GM19239 (cell line): ENCODE results near the gene GATAD2A.
A peak's percentile ranks its signal among the peaks of the same experiment; 100 is the strongest.
"Not testable (repeated sequence)": the region's sequence is repeated elsewhere in the genome, so short reads cannot be mapped to it uniquely, and the experiment has no call there.

Experiments
- DNase-seq: peaks from one replicate; pipeline ENCODE4 v3.0.0; 2011; ENCODE audit warnings: low spot score; ENCODE audit not compliant: insufficient read length
- FAIRE-seq: peaks from 2 replicates; lab custom pipeline; 2011; peaks lifted over from hg19 to GRCh38; lab: Jason Lieb, UNC

GATAD2A gene

DNA sequence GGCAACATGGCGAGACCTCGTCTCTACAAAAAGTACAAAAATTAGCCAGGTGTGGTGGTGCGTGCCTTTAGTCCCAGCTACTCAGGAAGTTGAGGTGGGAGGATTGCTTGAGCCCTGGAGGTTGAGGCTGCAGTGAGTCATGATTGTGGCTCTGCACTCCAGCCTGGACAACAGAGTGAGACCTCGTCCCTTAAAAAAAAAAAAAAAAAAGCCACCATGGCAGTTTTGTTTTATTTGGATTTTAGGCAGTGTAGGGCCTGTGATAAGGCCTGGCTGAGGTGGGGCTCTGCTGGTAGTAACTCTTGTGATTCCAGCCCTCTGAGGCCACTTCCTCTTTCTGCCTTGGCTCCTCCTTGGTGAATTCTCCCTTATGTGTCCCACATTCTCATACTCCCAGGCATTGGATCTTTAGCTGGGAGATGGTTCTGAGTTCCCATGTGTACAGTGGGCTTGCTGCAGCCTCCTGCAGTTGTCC lies 39.2 kb downstream of the GATAD2A start:
- peak; percentile 64 for FAIRE-seq

DNA sequence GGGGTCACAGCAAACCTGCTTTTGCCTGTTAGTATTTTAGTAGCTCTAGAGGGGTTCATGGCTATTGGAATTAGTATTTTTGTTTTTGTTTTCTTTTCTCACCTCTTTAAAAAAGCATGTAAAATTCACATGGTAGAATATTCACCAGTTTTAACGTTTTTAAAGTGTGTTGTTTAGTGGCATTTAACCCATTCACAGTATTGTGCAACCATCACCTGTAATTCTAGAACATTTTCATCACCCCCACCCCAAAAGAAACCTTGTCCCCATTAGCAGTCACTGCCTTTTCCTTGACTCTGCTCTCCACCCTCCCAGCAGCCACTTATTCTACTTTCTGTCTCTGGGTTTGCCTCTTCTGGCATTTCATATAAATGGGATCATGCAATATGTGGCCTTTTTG lies 39.8 kb downstream of the GATAD2A start:
- DNase-seq: no peak
- FAIRE-seq: no peak

More for the DNA sequence above, 39.2 kb downstream of the GATAD2A start:
- DNase-seq: no peak

DNA sequence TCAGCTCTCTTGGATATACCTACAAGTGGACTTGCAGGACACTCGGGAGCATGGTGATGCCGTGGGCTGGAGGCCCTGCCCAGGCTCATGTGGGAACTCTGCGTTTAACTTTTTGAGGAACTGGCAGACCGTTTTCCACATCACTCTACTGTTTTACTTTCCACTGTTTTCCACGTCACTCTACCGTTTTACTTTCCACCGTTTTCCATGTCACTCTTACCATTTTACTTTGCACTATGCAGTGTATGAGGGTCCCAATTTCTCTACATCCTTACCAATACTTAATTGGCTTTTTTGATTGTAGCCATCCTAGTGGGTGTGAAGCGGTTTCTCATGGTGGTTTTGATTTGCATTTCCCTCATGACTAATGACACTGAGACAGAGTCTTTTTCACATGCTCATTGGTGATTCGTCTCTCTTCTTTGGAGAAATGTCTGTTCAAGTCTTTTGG lies 40.5 kb downstream of the GATAD2A start:
- DNase-seq (no peak), FAIRE-seq (peak; percentile 84)

DNA sequence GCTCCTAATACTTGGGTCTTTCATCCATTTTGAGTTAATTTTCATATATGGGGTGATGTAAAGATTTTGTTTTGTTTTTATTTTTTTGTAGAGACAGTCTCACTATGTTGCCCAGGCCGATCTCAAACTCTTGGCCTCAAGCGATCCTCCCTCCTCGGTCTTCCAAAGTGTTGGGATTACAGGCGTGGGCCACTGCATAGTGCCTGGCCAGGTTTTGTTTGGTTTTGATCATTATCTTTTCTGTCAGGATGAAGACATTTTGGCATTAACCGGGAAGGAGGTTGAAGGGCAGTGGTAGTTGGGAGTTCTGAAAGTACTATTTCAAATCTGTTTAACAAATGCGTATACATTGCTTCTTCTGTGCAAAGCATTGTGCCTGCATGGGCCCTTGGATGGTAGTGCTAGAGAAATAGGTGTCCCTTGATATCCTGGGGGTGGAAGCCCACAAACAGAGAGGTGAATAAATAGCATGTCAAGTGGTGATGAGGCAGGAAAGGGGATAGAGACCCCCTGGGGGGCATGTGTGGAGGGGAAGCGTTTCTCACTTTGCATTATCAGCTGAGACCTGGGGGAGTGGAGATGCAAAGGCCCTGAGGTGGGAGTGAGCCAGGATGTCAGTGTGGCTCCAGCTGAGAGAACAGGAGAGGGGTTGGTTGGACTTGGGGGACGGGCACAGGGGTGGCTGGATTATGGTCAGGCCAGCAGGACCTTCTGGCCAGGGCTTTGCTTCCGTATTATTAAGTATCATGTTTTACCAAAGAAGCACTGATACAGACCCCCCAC lies 41.4 kb downstream of the GATAD2A start:
- FAIRE-seq (no peak), DNase-seq (no peak)

GRCh38 chr19:19447536-19448237 lies 42.2 kb downstream of the GATAD2A start:
- DNase-seq: no peak
- FAIRE-seq: no peak

DNA sequence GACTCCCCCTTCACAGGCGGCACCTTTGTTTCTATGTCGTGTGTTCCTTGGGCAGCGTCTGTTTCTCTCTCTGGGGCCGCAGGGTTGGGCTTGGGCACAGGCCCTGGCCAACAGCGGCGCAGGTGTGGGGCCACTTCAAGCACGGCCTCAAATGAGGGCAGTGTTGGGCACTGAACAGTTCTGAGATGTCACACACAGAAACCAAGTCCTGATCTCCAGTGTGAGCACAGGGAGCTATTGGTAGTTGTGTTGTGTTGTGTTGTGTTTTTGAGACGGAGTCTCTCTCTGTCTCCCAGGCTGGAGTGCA lies 42.7 kb downstream of the GATAD2A start:
- no peak for DNase-seq
- FAIRE-seq: no peak

- DNase-seq (no peak), FAIRE-seq (peak; percentile 84)
Observed at GRCh38 chr19:19451429-19452242, 46.2 kb downstream of the GATAD2A start.

DNA sequence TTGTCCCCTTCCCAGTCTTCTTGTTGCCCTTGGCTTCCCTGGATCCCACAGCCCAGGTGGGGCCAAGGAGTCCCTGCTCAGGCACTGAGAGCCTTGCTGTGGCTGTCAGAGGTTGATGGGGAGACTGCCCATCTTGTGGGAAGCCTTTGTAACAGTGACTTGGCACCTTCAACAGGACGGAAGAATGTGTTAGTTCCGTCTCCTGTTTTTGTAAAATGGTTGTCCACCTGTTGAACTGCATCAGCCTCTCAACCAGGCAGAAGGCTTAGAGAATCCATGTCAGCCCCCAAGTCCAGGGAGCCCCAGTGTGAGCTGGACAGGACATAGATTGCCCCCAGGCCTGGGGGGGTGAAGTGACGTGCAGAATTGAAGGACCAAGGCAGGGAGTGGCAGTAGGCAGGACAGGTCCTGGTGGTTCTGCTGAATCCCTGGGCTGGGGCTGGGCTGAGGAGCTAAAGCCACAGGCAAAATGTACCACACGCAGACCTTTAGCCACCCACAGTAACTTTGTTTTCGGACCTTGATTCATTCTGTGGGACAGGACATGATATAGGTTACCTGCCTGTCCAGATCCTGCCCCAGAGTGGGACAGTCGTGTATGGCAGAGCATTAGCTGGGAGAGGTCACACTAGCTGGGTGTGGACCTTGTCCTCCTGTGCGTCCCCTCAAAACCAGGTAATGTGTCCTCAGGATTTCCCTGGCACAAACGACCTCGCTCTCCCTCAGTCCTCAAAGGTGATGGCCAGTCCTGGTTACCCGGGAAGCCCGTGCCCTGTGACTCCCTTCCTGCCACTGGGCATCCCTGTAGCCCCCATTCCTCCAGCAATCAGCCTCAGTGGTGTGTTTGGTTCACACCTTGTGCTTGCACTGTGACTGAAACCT lies 47.0 kb downstream of the GATAD2A start:
- DNase-seq: no peak
- no peak for FAIRE-seq

- DNase-seq: no peak
- no peak for FAIRE-seq
Observed at GRCh38 chr19:19453125-19453454, 47.6 kb downstream of the GATAD2A start.

DNA sequence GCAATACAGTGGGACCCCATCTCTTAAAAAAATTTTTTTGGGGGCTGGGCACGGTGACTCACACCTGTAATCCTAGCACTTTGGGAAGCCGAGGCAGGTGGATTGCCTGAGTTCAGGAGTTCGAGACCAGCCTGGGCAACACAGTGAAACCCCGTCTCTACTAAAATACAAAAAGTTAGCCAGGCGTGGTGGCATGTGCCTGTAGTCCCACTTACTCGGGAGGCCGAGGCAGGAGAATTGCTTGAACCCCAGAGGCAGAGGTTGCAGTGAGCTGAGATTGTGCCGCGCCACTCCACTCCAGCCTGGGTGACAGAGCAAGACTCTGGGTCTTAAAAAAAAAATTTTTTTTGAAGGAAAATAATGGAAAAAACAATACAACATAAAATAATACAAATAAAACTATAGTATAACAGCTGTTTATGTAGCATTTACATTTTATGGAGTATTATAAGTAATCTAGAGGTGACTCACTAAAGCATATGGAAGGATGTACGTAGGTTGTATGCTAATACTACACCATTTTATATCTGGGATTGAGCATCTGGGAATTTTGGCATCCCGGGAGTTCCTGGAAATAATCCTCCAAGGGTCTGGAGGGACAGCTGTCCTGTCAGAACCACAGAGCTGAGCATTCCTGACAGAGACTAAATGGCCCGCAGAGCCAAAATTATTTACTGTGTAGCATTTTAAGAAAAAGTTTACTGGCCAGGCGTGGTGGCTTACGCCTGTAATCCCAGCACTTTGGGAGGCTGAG lies 49.9 kb downstream of the GATAD2A start:
- FAIRE-seq, DNase-seq: not testable (repeated sequence)

DNA sequence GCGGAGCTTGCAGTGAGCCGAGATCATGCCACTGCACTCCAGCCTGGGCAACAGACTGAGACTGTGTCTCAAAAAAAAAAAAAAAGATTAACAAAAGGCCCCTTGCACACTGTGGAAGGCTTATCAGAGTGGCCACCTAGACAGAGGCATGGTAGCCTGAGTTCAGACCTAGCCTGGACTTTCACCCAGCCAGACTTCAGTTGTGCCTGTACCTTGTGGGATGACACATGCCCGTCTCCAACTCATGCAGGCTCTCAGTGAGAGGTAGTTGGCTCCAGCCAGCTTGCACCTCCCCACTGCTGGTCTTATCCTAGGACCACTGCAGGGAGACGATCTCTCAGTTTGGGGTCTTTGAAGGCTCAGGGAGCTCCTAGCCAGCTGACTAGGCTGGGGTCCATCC lies 52.2 kb downstream of the GATAD2A start:
- FAIRE-seq (no peak), DNase-seq (no peak)

DNA sequence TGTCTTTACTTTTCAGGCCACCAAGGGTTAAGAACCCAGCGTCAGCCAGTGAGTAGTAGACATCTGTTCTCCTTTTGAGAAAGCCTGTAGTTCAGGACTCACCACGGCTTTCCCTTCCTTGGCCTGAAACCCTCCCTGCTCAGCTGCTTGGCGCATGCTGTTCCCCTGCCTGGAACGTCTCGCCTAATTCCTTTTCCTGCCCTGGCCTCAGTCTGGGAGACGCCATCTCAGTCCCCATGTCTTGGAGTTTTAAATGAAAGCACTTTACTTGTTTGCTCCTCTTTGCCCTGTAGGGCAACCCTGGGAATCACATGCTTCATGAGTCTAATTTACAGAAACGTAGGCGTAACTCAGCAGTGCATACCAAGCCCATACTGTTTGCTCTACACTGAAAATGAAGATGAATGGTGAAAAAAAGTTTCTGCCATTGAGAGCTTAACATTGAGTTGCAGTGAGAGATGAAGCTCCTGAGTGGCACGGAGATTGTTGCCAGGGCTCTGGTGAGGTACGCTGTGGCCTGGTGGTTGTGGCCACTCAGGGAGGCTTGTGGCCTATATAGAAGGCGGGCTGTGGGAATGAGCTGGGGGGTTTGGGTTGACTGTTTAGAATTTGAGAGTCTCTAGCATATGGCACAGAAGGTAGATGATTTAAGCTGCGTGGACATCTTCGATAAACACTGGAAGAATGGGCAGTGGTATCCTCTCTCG lies 52.8 kb downstream of the GATAD2A start:
- DNase-seq (no peak), FAIRE-seq (no peak)

DNA sequence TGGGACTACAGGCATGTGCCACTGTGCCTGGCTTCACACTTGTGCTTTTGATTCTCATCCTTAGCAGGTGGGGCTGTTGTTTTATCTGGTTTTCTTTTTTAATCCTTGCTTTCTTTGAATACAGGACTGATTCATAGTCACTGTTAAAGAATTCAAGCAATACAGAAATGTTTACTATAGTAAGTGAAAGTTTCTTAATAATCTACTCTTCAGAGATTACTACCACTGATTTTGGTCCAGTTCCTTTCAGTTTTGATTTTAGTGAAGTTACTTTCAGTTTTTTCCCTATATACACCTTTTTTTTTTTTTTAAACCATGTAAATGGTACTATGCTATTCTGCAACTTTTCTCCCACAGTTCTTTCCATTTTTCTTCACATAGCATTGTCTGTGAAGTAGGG lies 53.6 kb downstream of the GATAD2A start:
- peak; percentile 40 for FAIRE-seq
- no peak for DNase-seq

DNA sequence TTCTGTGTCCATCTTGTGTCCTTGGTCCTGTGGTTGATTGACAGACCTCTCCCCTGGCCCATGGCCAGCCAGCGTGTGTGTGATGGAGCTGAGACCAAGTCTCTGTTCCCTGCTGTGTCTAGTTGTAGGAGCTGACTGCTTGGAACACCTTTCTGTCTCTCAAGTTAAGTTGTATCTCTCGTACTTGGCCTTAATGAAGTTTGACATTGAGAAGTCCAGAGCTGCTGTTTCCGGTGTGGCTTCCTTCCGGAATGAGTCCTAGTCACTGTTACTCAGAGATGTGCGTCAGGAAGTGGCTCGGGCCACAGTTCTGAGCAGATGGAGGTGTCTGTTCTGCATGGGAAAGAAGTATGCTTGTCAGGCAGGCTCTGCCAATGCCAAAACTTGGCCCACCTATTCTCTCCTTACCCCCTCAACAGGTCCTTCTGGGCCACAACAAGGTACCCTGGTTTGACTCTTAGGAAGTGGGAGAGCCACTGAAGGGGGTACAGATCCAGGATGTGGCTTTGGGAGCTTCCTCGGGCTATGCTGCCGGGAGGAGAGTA lies 54.3 kb downstream of the GATAD2A start:
- peak; percentile 96 for FAIRE-seq
- DNase-seq: peak; percentile 55

DNA sequence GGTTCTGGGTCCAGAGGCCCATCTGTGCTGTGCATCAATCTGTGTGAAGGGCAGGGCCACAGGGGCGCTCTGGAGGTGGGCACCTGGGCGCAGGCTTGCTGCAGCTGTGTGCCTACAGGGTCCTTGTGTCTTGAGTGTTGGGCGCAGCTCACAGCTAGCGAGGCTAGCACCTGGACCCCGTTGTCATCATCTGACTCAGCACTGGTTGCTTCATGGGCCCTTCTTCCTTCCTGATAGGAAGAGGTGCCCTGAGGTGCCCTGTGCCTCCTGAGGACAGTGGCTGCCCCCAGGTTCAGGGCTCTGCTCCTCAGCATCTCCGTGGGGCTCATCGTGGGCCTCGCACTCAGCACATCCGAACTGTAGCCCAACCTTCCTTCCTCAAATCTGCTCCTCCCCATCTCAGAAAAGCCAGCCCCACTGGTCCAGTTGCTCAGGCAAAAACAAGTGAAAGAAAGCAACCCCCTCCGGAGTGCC lies 54.8 kb downstream of the GATAD2A start:
- no peak for FAIRE-seq
- DNase-seq: no peak

DNA sequence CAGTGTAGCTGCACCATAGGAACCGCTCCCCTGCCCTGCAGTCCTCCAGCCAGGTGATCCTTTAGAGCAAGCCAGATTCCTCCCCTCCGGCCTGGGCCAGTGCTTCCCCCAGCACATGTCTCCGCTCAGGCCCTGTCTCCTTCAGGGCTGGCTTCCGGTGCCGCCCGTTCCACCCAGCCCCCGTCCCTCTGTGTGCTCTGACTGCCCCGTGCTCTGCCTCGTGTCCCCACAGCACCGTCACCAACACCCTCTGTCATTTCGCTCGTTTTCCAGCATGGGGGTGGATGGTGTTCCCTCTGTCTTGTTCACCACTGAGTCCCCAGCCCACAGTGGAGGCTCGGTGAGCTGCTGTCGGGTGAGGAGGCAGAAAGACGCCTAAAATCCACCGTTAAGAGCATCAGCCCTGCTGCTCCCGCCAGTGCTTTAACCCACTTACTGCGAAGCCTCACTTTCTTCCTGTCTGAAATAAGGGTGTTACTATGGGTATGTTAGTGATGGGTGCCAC lies 55.3 kb downstream of the GATAD2A start:
- peak; percentile 56 for FAIRE-seq
- DNase-seq: no peak

DNA sequence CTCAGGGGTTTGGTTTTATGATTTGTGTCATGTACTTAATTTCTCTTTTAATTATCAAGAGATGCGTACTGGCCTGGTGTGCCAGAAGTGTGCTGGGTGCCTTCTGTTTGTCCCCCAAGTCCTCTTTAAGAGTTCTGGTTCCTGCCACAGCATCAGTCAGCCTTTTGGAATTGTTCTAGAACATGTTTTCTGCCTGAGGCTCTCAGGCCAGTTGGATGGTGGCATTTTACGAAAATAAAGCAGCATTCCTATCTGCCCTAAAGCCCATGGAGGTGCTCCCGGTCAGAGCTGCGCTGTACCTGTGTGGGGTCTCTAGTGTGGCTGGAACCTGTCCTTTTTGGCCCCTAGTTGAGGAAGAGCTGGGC lies 55.8 kb downstream of the GATAD2A start:
- FAIRE-seq: no peak
- no peak for DNase-seq
